SK-N-SH treated with all-trans-retinoic acid at 6 μM for 48 hours (cell line): ENCODE results near the gene KDM4E.
"Not testable (repeated sequence)": the region's sequence is repeated elsewhere in the genome, so short reads cannot be mapped to it uniquely, and the experiment has no call there.

Source experiments
- ATAC-seq: fragments of 200-7000 bp; cut with Tn5 transposase; 3 replicates; pipeline ENCODE4 v1.9.1; 2020; ENCODE audit warnings: mild to moderate bottlenecking, moderate library complexity
- ARNTL ChIP-seq: fragments of 450-650 bp; formaldehyde crosslinking; IDR thresholded peaks from 2 replicates; pipeline ENCODE4 v1.5.0; 2020; ENCODE audit warnings: low read depth, mild to moderate bottlenecking, moderate library complexity, borderline replicate concordance
- BACH2 ChIP-seq: fragments of 250-450 bp; sonication (Bioruptor Pico); IDR thresholded peaks from 2 replicates; pipeline ENCODE4 v1.9.0; 2021; ENCODE audit warnings: mild to moderate bottlenecking, borderline replicate concordance
- CSDC2 ChIP-seq: fragments of 250-450 bp; sonication (Bioruptor Pico); IDR thresholded peaks from 2 replicates; pipeline ENCODE4 v1.5.0; 2020; ENCODE audit warnings: mild to moderate bottlenecking, moderate library complexity
- ESRRG ChIP-seq: fragments of 250-450 bp; sonication (Bioruptor Pico); IDR thresholded peaks from 2 replicates; pipeline ENCODE4 v1.6.1; 2021; ENCODE audit warnings: mild to moderate bottlenecking
- GLIS3 ChIP-seq: fragments of 250-450 bp; sonication (Bioruptor Pico); IDR thresholded peaks from 2 replicates; pipeline ENCODE4 v1.5.0; 2020; ENCODE audit warnings: mild to moderate bottlenecking, moderate library complexity
- ISL1 ChIP-seq: fragments of 250-450 bp; sonication (Bioruptor Pico); IDR thresholded peaks from 2 replicates; pipeline ENCODE4 v2.1.2; 2022; ENCODE audit warnings: mild to moderate bottlenecking, moderate library complexity
- OSR1 ChIP-seq: fragments of 250-450 bp; sonication (Bioruptor Pico); IDR thresholded peaks from 2 replicates; pipeline ENCODE4 v1.8.0; 2022; ENCODE audit warnings: moderate library complexity, mild to moderate bottlenecking, inconsistent platforms
- PPARA ChIP-seq: fragments of 250-450 bp; sonication (Bioruptor Pico); IDR thresholded peaks from 2 replicates; pipeline ENCODE4 v1.5.0; 2020; ENCODE audit warnings: mild to moderate bottlenecking, borderline replicate concordance
- RARB ChIP-seq: fragments of 250-450 bp; sonication (Bioruptor Pico); IDR thresholded peaks from 2 replicates; pipeline ENCODE4 v1.8.0; 2021; ENCODE audit warnings: mild to moderate bottlenecking, moderate library complexity
- SNAI2 ChIP-seq: fragments of 250-450 bp; sonication (Bioruptor Pico); IDR thresholded peaks from 2 replicates; pipeline ENCODE4 v1.5.0; 2020; ENCODE audit warnings: mild to moderate bottlenecking, moderate library complexity
- TCF4 ChIP-seq: fragments of 250-450 bp; sonication (Bioruptor Pico); IDR thresholded peaks from 2 replicates; pipeline ENCODE4 v1.8.0; 2021; ENCODE audit warnings: mild to moderate bottlenecking, moderate library complexity, borderline replicate concordance
- TOX ChIP-seq: fragments of 250-450 bp; sonication (Bioruptor Pico); IDR thresholded peaks from 2 replicates; pipeline ENCODE4 v1.8.0; 2021; ENCODE audit warnings: mild to moderate bottlenecking, moderate library complexity, borderline replicate concordance
- ZC3H10 ChIP-seq: fragments of 250-450 bp; sonication (Bioruptor Pico); IDR thresholded peaks from 2 replicates; pipeline ENCODE4 v1.5.1; 2021; ENCODE audit warnings: mild to moderate bottlenecking, moderate library complexity
- ZFP3 ChIP-seq: fragments of 250-450 bp; sonication (Bioruptor Pico); IDR thresholded peaks from 2 replicates; pipeline ENCODE4 v1.5.0; 2020; ENCODE audit warnings: mild to moderate bottlenecking, moderate library complexity
- ZFP30 ChIP-seq: fragments of 450-650 bp; formaldehyde crosslinking; IDR thresholded peaks from 2 replicates; pipeline ENCODE4 v1.5.0; 2022; ENCODE audit warnings: mild to moderate bottlenecking, moderate library complexity
- ZNF565 ChIP-seq: fragments of 450-650 bp; formaldehyde crosslinking; conservative IDR thresholded peaks from 2 replicates; pipeline ENCODE4 v1.5.0; 2020; ENCODE audit warnings: low read depth, mild to moderate bottlenecking, moderate library complexity
- ZNF70 ChIP-seq: fragments of 450-650 bp; formaldehyde crosslinking; IDR thresholded peaks from 2 replicates; pipeline ENCODE4 v1.5.0; 2020; ENCODE audit warnings: mild to moderate bottlenecking, moderate library complexity
- ZNF8 ChIP-seq: fragments of 450-650 bp; formaldehyde crosslinking; IDR thresholded peaks from 2 replicates; pipeline ENCODE4 v1.5.0; 2020; ENCODE audit warnings: mild to moderate bottlenecking, moderate library complexity
- TF ChIP-seq, protein P1 (sequence below): fragments of 250-450 bp; sonication (Bioruptor Pico); IDR thresholded peaks from 2 replicates; pipeline ENCODE4 v1.8.0; 2020; ENCODE audit warnings: mild to moderate bottlenecking, moderate library complexity, borderline replicate concordance
- TF ChIP-seq, protein P2 (sequence below): fragments of 250-450 bp; sonication (Bioruptor Pico); IDR thresholded peaks from 2 replicates; pipeline ENCODE4 v1.5.1; 2021; ENCODE audit warnings: mild to moderate bottlenecking, moderate library complexity
- TF ChIP-seq, protein P3 (sequence below): fragments of 250-450 bp; sonication (Bioruptor Pico); IDR thresholded peaks from 2 replicates; pipeline ENCODE4 v1.5.0; 2020; ENCODE audit warnings: mild to moderate bottlenecking, moderate library complexity
- TF ChIP-seq, protein P4 (sequence below): fragments of 250-450 bp; sonication (Bioruptor Pico); IDR thresholded peaks from 2 replicates; pipeline ENCODE4 v1.8.0; 2021; ENCODE audit warnings: low read depth, mild to moderate bottlenecking, moderate library complexity, borderline replicate concordance

The KDM4E gene

DNA sequence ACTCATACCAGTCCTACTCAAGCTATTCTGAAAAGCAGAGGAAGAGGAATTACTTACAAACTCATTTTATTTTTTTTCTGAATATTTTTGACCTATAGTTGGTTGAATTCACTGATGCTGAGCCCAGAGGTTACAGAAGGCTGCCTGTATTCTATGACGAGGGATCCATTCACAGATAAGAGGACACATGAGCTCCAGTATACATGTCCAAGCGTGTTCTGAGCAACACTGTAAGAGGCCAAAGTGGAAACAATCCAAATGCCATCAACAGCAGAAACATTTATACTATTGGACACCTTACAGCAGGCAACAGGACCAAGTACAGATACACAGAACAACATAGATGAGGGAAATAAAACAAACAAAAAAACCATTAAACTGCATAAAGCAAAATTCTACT, 10.3 kb downstream of the KDM4E start:
- ATAC-seq = no peak
- TF ChIP-seq ZC3H10 (CRISPR knock-in tag) (no peak), ZNF70 (CRISPR knock-in tag) (no peak), ZFP30 (CRISPR knock-in tag) (no peak), TCF4 (CRISPR knock-in tag) (no peak), GLIS3 (CRISPR knock-in tag) (no peak), TOX (CRISPR knock-in tag) (no peak), CSDC2 (no peak), ISL1 (CRISPR knock-in tag) (no peak), ARNTL (no peak), ESRRG (no peak), BACH2 (no peak), RARB (CRISPR knock-in tag) (no peak), ZNF8 (CRISPR knock-in tag) (no peak), ZNF565 (no peak), OSR1 (CRISPR knock-in tag) (no peak)
- TF ChIP-seq, protein P1, sequence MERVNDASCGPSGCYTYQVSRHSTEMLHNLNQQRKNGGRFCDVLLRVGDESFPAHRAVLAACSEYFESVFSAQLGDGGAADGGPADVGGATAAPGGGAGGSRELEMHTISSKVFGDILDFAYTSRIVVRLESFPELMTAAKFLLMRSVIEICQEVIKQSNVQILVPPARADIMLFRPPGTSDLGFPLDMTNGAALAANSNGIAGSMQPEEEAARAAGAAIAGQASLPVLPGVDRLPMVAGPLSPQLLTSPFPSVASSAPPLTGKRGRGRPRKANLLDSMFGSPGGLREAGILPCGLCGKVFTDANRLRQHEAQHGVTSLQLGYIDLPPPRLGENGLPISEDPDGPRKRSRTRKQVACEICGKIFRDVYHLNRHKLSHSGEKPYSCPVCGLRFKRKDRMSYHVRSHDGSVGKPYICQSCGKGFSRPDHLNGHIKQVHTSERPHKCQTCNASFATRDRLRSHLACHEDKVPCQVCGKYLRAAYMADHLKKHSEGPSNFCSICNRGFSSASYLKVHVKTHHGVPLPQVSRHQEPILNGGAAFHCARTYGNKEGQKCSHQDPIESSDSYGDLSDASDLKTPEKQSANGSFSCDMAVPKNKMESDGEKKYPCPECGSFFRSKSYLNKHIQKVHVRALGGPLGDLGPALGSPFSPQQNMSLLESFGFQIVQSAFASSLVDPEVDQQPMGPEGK = no peak
- TF ChIP-seq, protein P2, sequence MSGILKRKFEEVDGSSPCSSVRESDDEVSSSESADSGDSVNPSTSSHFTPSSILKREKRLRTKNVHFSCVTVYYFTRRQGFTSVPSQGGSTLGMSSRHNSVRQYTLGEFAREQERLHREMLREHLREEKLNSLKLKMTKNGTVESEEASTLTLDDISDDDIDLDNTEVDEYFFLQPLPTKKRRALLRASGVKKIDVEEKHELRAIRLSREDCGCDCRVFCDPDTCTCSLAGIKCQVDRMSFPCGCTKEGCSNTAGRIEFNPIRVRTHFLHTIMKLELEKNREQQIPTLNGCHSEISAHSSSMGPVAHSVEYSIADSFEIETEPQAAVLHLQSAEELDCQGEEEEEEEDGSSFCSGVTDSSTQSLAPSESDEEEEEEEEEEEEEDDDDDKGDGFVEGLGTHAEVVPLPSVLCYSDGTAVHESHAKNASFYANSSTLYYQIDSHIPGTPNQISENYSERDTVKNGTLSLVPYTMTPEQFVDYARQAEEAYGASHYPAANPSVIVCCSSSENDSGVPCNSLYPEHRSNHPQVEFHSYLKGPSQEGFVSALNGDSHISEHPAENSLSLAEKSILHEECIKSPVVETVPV = no peak
- TF ChIP-seq, protein P3, sequence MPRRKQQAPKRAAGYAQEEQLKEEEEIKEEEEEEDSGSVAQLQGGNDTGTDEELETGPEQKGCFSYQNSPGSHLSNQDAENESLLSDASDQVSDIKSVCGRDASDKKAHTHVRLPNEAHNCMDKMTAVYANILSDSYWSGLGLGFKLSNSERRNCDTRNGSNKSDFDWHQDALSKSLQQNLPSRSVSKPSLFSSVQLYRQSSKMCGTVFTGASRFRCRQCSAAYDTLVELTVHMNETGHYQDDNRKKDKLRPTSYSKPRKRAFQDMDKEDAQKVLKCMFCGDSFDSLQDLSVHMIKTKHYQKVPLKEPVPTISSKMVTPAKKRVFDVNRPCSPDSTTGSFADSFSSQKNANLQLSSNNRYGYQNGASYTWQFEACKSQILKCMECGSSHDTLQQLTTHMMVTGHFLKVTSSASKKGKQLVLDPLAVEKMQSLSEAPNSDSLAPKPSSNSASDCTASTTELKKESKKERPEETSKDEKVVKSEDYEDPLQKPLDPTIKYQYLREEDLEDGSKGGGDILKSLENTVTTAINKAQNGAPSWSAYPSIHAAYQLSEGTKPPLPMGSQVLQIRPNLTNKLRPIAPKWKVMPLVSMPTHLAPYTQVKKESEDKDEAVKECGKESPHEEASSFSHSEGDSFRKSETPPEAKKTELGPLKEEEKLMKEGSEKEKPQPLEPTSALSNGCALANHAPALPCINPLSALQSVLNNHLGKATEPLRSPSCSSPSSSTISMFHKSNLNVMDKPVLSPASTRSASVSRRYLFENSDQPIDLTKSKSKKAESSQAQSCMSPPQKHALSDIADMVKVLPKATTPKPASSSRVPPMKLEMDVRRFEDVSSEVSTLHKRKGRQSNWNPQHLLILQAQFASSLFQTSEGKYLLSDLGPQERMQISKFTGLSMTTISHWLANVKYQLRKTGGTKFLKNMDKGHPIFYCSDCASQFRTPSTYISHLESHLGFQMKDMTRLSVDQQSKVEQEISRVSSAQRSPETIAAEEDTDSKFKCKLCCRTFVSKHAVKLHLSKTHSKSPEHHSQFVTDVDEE = no peak
- TF ChIP-seq, protein P4, sequence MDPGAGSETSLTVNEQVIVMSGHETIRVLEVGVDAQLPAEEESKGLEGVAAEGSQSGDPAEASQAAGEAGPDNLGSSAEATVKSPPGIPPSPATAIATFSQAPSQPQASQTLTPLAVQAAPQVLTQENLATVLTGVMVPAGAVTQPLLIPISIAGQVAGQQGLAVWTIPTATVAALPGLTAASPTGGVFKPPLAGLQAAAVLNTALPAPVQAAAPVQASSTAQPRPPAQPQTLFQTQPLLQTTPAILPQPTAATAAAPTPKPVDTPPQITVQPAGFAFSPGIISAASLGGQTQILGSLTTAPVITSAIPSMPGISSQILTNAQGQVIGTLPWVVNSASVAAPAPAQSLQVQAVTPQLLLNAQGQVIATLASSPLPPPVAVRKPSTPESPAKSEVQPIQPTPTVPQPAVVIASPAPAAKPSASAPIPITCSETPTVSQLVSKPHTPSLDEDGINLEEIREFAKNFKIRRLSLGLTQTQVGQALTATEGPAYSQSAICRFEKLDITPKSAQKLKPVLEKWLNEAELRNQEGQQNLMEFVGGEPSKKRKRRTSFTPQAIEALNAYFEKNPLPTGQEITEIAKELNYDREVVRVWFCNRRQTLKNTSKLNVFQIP (CRISPR knock-in tag) = no peak

DNA sequence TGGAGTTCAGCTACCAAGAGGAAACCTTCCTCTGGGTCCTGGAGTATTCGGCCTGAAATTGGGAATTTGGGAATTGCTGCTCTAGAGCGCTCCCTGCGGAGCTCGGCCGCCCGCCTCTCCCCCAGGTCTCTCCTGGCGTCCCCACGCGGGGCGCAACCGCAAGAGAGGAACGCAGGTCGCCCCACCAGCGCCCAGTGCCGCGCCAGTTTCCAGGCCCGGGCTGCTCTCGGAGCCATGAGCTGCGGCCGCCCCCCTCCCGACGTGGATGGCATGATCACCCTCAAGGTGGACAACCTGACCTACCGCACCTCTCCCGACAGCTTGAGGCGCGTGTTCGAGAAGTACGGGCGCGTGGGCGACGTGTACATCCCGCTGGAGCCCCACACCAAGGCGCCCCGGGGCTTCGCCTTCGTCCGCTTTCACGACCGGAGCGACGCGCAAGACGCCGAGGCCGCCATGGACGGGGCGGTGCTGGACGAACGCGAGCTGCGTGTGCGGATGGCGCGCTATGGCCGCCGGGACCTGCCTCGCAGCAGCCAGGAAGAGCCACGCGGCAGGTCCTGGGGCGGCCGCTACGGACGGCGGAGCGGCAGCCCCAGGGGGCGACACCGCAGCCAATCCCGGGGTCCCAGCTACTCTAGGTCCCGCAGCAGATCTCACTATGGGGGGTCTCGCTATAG, 12.4 kb downstream of the KDM4E start:
- not testable (repeated sequence) for ATAC-seq

DNA sequence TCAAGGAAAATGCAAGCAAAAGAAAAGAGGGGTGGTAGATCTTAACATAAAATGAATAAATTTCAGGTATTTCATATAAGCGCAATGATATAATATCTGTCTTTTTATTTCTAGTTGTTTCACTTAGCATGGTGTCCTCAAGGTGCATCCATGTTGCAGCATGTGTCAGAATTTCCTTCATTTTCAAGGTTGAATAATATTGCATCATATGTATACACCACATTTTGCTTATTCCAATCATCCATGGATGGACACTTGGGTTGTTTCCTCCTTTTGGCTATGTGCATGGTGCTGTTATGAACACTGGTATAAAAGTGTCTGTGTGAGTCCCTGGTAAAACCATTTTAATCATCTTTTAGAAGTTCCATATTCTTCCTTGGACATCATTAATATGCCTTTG, 17.2 kb downstream of the KDM4E start:
- TF ChIP-seq ISL1 (CRISPR knock-in tag) = no peak
- no peak for TF ChIP-seq TCF4 (CRISPR knock-in tag)
- TF ChIP-seq OSR1 (CRISPR knock-in tag) = no peak
- TF ChIP-seq BACH2 = no peak
- TF ChIP-seq SNAI2 (CRISPR knock-in tag) = no peak
- TF ChIP-seq RARB (CRISPR knock-in tag) = no peak
- no peak for TF ChIP-seq ZC3H10 (CRISPR knock-in tag)
- TF ChIP-seq ZNF565 = no peak
- TF ChIP-seq, protein P3 = no peak
- TF ChIP-seq, protein P2 = no peak
- TF ChIP-seq ZFP3 (CRISPR knock-in tag) = no peak
- no peak for TF ChIP-seq PPARA (CRISPR knock-in tag)
- ATAC-seq = no peak
